Raji (cell line): Measurements from ENCODE around the gene BPIFB6.

Source experiments
- POLR2A ChIP-seq: IDR thresholded peaks from 2 replicates; pipeline ENCODE4 v1.6.1; 2011; ENCODE audit warnings: low read depth, low read length, control low read depth; ENCODE audit not compliant: insufficient read depth

The BPIFB6 gene

DNA sequence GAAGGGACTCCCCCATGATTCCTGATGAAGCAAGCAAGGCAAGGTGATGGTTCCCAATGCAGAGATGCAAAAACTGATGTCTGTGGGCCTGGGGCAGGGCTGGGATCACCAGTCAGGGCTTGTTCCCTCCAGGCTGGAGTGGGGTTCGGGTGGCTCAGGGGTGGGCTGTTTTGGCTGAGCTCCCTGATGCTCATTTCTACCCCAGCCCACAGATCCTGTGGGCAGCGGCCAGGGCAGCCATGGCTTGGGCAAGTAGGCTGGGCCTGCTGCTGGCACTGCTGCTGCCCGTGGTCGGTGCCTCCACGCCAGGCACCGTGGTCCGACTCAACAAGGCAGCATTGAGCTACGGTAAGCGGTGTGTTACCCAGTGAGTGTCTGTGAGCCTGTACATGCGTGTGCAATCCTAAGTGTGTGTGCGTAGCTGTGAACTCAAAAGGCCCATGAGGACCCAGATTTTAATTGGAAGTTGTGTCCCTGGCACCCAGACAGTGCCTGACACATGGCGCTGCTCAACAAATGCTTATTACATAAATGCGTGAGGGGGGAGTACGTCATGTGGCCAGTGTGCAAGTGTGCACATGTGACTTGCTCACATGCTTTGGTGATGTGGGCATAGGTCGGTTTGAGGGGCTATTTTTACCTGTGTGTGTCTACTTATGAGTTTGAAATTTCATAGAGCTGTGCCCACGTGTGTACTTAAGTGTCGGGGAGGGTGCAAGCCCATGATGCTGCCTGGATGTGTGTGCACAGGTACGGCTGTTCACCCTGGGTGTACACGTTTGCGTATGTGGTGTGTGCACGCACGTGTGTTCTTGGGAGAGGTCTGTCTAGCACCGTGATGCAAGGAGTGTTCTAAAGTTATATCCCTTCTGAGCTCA is 22.9 kb upstream of the BPIFB6 start:
- TF ChIP-seq POLR2A = no peak

DNA sequence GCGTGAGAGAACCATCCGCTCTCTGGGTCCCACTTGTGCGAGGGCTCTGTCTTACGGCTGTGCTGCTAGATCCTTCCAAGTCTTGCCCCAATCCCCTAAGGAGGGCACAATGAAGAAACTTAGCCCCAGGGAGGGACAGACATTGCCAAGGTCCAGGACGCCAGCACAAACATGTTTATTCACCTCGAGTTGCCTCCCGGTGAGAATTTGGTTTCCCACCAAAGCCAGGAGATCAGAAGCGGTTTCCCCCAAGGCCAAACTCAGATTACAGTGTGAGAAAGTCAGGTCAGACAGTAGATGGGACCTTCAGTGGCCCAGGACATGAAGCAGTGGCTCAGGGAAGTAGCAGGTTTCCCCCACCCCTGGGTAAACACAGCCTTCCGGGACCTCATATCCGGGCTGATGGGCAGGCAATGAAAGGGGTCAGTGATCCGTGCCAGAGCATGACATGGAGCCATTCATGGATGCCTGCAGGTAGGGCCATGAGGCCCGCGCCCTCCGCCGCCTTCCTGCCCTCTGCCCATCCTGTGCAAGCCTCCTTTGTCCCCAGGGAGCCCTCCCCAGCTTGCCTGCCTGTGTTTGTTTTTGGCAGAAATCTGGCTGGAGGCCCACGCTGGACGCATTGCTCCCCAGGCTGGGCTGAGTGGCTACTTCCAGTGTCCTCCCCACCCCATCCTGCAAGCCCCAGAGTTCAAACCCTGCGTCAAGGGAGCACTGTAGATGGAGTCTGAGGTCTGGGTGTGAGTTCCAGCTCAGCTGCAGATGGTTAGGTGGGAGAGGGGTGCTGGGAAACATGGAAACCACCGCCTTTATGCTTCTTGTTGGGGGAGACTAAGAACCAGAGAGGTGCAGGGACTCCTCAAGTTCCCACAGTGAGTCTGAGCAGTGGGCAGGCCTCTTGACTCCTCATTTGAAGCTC is 22.0 kb upstream of the BPIFB6 start:
- no peak for TF ChIP-seq POLR2A

DNA sequence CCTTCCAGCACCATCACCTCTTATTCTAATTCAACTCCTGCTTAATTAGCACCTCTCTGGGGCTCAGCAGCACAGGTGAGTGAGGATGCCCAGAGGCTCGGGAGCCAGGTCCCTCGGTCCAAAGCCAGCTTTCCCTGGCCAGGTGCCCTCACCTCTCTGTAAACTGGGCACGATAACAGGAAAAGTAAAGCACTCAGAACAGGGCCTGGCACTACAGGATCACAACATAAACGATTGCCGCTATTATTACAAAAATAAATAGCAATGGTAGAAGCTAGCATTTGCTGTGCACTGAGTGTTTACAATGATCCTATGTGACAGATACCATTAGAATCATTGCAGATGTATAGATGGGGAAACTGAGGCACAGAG is 21.3 kb upstream of the BPIFB6 start:
- no peak for TF ChIP-seq POLR2A

DNA sequence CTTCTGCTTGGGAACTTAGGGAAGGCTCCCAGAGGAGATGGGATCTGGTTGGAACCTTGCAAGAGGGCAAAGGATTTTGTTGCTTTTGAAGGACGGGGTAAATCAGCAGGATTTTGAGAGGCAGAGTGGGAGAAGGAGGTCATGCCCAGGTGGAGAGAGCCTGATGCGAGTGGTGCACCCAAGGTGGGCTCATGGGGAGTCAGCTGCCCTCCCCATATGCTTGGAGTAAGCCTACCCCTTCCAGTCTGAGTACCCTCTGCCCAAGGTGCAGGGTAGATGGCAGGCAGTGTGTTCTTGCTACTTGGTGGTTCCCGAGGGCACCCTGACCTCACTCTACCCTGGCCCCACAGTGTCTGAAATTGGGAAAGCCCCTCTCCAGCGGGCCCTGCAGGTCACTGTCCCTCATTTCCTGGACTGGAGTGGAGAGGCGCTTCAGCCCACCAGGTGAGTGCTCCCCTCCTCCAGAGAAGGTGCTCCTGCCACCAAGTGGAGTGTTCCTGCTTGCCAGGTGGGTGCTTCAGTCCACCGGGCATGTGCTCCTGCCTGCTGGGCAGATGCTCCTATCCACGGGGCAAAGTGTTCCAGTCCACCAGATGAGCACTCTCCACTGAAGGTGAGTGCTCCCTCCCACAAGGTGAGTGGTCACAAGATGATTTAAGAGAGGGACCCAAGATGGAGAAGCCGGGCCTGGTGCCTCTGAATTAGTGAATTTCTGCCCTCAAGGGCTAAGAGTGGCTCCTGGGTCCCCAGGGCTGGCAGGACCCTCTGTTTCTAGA is 20.6 kb upstream of the BPIFB6 start:
- TF ChIP-seq POLR2A = no peak

DNA sequence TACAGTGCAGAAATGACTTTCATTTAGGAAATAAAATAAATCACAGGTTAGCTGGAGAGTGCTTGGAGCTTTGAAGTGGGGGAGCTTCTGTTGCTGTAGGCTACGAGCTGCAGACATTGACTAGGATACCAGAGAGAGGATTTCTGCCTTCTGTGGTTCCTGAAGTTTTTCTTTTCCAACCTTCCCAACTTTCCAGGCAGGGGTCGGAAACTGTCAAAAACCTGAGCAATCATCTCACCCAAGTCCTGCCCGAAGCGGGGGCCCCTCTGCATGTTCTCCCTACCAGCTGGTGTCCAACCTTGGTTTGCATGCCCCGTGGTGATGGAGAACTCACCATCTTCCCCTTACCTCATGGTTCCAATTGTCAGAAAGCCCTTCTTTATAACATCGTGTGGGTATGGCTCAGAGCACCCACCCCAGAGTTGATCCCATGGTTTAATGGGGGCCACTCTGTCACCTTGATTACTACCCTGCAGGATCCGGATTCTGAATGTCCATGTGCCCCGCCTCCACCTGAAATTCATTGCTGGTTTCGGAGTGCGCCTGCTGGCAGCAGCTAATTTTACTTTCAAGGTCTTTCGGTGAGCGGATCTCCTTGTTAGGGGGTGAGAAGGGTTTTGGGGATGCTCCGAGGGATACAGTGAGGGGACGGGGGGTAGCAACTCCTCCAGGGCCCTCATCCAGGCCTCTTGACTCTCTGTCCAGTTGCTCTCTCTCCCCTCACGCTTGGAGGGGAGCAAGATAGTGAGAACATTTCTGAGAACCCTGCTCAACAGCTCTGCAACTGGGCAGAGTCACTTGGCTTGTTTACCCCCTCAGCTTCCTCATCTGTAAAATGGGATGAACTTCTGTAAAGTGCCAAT is 18.9 kb upstream of the BPIFB6 start:
- no peak for TF ChIP-seq POLR2A

DNA sequence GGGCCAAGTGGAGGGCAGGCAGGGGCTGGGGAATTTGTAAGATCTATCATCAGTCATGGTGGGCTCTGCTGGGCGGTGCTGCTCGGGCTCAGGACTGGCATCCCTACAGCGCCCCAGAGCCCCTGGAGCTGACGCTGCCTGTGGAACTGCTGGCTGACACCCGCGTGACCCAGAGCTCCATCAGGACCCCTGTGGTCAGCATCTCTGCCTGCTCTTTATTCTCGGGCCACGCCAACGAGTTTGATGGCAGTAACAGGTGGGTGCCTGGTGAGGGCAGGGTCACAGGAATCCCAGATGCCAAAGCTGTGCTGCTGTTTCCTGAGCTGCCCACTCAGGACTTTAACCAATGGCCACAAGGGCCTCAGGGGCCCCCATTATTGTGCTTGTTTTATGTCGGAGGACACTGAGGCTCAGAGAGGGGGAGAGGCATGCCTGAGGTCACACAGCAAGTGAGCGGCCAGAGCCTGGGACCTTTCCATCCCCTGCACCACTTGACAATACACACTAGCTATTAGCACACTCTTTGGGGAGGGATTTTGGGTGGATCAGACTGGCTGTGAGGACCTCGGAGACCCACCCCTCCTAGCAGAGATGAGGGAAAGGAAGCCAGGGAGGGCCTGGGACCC is 17.6 kb upstream of the BPIFB6 start:
- TF ChIP-seq POLR2A = no peak

DNA sequence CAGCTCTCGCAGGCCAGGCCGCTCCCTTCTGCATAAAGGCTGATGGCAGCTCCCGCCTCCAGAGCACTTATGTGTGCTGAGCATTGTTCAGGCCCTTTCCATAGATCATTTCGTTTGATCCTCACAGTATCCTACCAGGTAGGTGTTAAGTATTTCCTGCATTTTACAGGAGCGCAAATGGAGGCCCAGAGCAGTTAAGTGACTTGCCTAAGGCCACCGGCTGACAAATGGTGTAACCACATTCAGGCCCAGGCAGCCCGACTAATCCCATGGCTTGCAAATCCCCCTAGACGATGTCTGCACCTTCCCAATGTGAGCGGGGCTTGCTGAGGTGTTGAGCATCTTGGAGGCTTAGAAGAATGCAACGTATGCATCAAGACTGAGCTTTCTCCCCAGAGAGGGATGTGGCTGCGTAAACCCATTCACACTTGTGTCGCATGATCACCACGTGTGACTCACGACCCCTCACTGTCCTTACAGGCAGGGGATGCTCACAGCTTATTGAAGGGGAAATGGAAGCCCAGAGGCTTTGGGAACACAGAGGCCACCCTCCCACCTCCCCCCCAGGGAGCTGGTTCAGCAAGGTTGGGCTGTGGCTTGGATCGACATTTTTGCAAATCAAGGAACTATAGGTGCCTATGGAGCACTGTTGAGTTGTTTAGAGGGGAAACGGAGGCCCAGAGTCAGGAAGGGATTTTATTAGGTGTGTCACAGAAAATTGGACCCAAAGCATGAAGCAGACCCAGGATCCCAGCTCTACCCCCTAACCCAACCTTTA is 16.9 kb upstream of the BPIFB6 start:
- TF ChIP-seq POLR2A = no peak

DNA sequence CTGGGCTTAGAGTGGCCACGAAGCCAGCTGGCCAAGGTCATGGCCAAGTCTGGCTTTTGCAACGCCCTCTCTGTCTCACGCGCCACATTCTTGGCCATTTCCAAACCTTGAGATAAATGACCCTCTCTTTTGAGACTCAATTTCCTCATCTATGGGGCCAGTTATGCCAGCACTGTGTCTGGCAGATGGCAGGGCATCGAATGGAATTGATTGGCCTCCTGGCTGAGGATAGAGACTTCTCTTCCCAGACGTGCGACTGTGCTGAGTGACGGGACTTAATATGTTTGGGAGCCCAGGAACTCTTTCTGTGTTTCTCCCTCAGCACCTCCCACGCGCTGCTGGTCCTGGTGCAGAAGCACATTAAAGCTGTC is 16.3 kb upstream of the BPIFB6 start:
- no peak for TF ChIP-seq POLR2A

DNA sequence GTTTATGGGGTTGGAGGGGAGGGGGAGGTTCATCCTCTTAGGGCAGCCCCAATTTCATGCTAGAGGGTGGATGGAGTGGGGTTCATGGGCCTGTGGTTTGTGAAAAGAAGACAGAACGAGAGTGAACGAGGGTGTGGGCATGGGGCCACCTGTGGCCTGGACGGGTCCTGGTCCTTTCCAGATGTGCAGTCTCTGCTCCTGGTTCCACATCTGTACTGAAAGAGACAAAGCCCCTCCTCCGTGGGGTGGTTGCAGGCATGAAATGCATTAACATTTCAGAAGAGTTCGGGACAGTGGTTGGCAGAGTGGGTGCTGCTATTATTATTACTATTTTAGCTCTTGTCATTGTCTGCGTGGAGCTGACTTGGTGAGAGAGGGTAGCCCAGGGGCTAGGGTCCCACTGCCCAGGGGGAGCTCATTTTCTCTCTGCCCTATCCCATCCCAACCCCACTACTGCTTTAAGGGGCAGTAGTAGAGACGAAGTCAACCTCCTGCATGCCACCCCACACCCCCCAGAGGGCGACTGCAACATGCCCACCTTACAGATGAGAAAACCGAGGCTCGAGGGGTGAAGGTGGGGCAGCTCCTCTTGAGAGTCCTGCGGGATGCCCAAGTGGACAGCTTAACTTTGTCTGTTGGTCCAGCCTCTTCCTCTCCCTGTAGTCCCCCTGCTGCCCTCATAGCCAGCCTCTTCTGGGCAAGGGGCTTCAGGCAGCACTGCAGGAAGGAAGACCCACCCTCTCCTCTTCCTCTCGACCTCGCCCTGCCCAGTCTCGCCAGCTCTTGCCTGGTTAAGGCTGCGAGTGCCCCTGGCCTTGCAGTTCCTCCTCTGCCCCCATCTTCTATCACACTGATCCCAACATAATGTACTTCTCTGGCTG is 15.5 kb upstream of the BPIFB6 start:
- no peak for TF ChIP-seq POLR2A

DNA sequence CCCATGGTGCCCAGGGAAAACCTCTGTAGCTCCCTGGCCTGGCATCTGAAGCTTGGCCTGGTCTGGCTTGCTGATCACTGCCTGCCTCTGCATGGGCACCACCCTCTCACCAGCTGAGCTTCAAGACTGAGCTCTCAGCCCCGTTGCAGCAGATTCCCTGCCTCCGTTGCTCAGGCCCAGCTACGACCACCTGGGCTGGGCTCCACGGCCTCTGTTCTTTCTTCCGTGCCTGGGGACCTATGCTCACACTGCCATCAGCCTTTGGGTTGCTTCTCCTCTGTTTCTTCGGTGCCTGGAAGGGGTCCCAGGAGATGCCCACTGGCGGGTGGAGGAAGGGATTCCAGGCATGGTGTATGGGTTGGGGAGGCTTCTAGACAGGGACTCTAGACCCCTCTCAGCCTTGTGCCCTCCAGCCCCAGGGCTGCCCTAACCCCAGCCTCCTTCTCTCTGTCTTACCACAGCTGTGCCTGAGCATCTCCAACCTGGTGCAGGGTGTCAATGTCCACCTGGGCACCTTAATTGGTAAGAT is 14.8 kb upstream of the BPIFB6 start:
- TF ChIP-seq POLR2A = no peak

DNA sequence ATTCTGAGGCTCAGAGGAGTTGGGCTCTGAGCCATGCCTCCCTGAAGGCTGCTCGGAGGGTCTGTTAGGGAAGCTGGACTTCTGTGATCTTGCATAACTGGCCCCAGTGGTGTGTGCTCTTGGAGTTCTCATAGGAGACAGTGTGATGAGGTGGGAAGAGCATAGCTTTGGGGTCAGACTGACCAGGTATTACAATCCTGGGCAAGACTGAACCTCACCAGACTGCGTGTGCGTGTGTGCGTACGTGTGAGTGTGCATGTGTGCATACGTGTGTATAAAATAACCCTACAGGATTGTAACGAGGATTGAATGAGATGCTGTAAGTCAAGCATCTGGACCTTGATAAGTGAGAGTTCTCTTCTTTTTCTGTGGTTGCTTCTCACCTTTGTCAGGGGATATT is 13.9 kb upstream of the BPIFB6 start:
- TF ChIP-seq POLR2A = no peak
